CD4-positive, alpha-beta T cell treated with Interleukin-10 for 1 hour (primary cell): ENCODE measurements around the gene ST3GAL3.
A peak's percentile ranks its signal among the peaks of the same experiment; 100 is the strongest.

Experiments used
- DNase-seq: peaks from one replicate; pipeline ENCODE4 v3.0.0-alpha.2; 2020

ST3GAL3 gene

DNA sequence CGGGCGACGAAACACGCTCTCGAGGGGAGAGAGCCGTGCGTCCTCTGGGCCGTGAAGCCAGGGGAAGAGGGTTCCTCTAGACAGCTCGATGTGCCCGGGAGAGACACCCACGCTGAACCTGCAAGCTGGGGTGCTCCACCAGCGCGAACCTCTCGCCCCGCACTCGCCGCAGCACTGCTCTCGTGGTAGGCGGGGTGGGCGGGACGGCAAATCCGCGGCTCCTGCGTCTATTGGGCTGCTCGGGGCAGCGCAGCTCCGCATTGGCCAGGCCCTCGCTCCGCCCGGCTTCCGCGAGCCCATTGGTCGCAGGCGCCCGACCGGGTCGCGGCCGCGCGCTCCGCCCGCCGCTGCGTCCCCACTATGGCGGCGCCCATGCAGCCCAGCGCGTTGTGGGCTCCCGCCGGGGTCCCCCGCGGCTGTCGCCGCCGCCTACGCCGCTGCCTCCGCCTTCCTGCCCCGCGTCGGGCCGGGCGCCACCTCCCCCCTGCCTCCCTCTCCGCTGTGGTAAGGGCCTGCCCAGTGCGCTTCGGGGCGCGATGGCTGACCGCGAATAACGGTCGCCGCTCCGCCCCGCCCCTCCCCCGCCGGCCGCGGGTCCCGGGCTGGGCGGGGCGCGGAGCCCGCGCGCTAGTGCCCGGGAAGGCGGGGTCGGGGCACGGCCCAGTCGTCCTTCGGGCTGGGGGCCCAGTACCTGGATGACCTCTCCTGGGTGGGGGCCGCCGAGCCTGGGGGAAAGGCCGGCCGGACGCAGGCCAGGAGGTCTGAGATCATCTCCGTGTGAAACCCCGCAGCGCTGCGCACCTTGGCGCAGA, at the start of gene ST3GAL3:
ST3GAL3 (plus strand) TSS at position 347 of the 812 bp plus-strand sequence. CDS start 28,727 bp downstream, outside the sequence.
- DNase-seq = peak; percentile 89

GRCh38 chr1:43659212-43660166, 47.8 kb upstream of the ST3GAL3 start:
- no peak for DNase-seq

DNA sequence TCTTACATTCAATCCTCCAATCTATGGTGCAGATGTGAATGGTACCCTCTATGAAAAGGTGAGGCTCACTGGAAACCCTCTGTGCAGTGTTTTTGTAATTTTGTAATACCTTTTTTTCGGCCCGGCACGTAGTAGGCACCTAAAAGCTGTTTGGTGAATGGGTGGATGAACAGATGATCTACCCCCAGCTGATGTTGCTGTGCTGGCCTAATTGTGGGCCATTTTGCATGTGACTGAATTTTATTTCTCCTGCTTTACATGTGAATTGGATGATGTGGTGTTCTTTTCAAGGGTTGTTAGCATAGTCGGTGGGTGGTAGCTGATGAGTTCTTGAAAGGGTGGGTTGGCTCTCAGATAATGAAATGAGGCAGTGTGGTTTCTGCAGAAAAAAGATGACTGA, 47.0 kb upstream of the ST3GAL3 start:
- no peak for DNase-seq

- no peak for DNase-seq
These were observed 43.0 kb upstream of the ST3GAL3 start for GRCh38 chr1:43664369-43664768.

GRCh38 chr1:43666608-43667007, 40.7 kb upstream of the ST3GAL3 start:
- no peak for DNase-seq

- DNase-seq = no peak
These were observed 38.4 kb upstream of the ST3GAL3 start for GRCh38 chr1:43668956-43669355.

DNA sequence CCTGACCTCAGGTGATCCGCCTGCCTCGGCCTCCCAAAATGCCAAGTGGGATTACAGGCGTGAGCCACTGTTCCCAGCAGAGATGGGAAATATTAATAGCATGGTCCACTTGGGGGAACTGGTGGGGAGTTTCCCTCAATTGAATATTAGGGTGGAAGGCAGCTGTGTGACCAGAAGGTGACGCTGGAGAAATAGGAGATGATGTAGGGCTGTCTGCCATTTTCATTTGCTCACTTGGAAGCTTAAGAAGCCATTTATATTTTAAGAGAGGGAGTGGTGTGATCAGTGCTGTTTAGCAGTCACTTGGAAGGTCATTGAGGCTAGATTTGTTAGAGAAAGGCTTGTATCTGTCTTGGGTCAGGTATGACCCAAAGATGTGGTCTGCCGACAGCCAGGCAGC, 37.5 kb upstream of the ST3GAL3 start:
- DNase-seq = no peak

- DNase-seq = no peak
These were observed 36.1 kb upstream of the ST3GAL3 start for GRCh38 chr1:43671193-43671592.

DNA sequence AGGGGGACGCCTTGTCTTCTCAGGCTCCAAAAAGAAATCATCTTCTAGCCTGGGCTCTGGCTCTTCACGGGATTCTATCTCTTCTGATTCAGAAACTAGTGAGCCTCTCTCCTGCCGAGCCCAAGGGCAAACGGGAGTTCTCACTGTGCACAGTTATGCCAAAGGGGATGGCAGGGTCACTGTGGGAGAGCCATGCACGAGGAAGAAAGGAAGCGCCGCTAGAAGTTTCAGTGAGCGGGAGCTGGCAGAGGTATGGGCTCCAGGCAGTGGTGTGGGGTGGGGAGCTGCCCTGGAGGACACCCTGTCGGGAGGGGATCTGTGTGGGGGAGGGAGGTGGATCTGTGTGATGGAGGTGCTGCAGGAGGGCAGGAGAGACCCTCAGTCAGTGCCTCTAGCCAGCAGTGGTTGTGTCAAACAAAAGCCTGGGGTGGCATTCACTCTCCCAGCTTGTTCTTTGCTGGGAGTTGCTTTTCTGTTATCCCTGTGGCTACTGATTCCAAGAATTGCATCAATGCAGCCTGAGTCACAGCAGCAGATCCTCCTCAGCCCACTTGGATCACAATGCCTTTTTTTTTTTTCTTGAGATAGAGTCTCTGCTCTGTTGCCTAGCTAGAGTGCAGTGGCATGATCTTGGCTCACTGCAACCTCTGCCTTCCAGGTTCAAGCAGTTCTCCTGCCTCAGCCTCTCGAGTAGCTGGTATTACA, 35.6 kb upstream of the ST3GAL3 start:
- DNase-seq = no peak

GRCh38 chr1:43673261-43673660, 34.1 kb upstream of the ST3GAL3 start:
- DNase-seq = no peak

DNA sequence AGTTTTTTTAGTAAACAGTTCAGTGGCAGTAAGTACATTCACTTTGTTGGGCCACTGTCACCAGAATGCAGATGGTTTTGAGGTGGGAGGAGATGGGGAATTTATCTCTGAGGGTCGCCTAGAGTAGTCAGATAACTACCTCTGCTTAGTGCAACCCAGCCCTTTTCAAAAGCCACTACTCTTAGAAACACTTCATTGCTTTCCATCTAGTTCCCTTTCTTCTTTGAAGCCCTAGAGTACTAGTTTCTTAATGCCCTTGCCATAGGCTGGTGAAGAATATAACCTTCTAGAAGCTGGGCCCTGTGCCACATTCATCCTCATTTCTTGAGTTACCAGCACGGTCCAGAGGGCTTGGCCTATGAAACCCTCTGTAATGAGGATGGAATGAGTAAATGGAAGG, 28.4 kb upstream of the ST3GAL3 start:
- DNase-seq = no peak

GRCh38 chr1:43683560-43683959, 23.8 kb upstream of the ST3GAL3 start:
- DNase-seq = no peak

DNA sequence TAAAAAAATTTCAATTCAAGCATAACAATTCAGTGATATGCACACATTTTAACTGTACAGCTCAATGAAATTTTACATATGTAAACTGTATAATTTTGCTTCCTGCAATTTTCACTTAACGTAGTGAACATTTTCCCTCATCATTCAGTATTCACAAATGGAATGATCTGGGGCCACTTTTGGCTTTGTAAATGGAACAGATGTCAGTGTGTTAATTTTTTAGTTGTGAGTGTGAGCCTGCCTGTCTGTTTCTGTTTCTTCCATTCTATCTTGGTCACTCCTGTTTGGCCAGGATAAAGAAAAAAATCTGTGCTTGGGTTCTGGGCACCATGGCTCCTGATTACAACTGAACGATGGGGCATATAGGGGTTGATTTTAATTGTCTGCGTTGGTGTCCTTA, 20.5 kb upstream of the ST3GAL3 start:
- no peak for DNase-seq

GRCh38 chr1:43687301-43688108, 19.8 kb upstream of the ST3GAL3 start:
- no peak for DNase-seq

- DNase-seq = no peak
These were observed 19.3 kb upstream of the ST3GAL3 start for GRCh38 chr1:43688109-43688387.

GRCh38 chr1:43688594-43689000, 18.7 kb upstream of the ST3GAL3 start:
- DNase-seq = no peak

DNA sequence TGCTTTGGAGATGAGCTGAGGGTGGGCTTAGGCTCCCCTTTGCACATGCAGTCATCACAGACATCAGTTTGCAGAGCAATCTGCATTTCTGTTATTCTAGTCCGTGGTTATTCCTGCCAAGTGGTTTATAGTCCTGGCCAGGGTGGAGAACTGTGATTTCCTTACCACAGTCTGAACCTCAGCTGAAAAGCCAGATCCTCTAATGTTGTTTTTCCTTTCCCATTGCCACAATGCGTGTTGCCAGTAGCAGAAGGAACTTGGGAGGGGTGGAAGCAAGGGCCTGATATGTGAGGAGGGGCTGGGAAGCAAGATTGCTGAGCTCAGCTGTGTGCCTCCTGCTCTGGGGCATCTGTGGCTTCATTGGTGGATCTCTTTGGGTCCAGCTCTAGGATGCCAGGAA, 18.0 kb upstream of the ST3GAL3 start:
- no peak for DNase-seq

DNA sequence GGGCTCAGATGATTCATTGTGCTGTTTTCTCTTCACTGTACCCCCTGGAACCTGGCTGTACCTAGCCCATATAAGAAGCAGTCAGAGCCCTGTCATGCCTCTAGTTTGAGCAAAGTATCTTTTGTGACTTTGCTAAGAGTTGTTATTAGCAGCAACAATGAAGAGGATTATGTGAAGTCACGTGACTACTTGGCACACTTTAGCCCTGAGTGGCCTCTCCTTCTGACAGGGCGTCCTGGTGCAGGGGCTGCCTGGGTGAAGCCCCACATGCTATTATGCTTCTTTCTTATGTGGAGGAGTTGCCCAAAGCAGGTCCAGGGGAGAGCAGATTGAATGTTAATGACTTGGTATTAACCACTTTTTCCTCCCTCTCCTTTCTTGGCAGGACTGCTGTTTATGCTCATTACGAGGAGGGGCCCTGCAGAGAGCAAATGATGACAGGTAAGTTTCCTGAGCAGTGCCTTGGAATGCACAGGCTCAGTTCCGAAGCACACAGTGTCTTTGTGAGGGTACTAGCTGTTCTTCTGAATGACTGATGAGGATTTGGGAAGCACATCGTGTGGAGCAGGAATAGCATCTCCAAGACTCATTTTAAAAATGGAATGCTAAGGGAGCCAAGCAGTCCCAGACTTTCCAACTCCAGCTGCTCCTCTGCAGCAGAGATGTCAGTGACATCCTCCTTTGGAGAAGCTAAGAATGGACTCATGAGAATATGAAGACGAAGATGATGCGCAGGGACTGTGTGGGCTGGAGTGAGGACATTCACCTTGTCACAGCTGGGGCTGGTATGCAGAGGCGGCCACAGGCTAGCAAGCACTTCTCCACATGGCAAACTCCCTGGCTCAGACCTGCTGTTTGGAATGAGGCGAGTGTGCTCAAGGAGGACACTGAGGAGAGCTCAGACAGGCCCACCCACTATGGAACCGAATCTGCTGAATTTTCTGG, 15.2 kb upstream of the ST3GAL3 start:
- DNase-seq = no peak

GRCh38 chr1:43693371-43693770, 14.0 kb upstream of the ST3GAL3 start:
- no peak for DNase-seq

DNA sequence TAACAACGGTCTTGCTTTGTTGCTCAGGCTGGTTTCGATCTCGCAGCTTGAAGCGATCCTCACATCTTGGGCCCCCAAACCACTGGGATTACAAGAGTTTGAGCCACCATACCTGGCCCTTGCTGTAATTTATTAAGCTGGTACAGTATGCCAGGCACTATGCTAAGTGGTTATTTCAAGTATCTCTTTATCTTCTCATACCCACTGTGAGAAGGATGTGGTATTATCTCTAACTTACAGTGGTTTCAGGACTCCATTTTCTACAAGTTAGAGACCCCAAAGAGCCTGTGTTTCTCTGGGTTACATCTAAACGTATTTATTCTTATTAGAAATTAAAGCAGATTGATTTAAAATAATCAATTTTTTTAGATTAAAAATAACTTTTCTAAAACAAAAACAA, 8.1 kb upstream of the ST3GAL3 start:
- no peak for DNase-seq

DNA sequence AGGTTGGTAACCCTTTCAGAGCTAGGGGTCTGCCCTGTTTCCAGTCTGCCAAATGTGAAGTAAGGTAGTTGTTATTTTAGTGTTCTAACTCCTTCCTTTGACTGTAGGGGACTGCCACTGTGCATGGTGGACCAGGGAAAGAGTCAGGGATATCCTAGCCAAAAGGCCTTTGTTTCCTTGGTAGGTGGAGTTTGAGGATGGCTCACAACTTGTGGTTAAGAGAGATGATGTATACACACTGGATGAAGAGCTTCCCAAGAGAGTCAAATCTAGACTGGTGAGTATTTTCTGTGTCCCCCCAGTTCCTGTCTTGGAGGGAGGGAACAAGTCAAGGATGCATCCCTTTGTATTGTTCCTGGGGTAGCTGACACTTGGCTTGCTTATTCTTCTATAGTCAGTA, 3.5 kb upstream of the ST3GAL3 start:
- DNase-seq = no peak
